Kidney (tissue), 14 donors: ENCODE measurements around the gene ULK4. TPM values are rescaled to one million over a fixed set of nuclear protein-coding genes. Genes with fewer than 3 reads are reported as not detected.

Source experiments
- DNase-seq, 5 donors: peaks; one replicate each; pipeline ENCODE4 v3.0.0-alpha.2; 2013 to 2020
- FAIRE-seq: peaks from 2 replicates; lab custom pipeline; 2012; peaks lifted over from hg19 to GRCh38; lab: Jason Lieb, UNC
- H3K27ac ChIP-seq, 2 donors: one replicate each; pipeline ENCODE4 v1.7.0; 2013; ENCODE audit warnings: low read depth in 2 of 2, low read length in 2 of 2, inconsistent platforms in 1 of 2
- H3K27me3 ChIP-seq: one replicate; pipeline ENCODE4 v1.7.1; 2013; ENCODE audit warnings: low read length, inconsistent platforms; ENCODE audit not compliant: control insufficient read depth, insufficient read depth
- H3K36me3 ChIP-seq, 3 donors: one replicate each; pipeline versions ENCODE4 v1.7.0 to v1.7.1; 2013; ENCODE audit warnings: low read length in 3 of 3, control low read depth in 1 of 3, inconsistent platforms in 1 of 3; ENCODE audit not compliant: insufficient read depth in 3 of 3, control insufficient read depth in 2 of 3
- H3K4me1 ChIP-seq, 3 donors: one replicate each; pipeline versions ENCODE4 v1.7.0 to v1.7.1; 2013; ENCODE audit warnings: low read length in 3 of 3, inconsistent platforms in 1 of 3, low read depth in 1 of 3; ENCODE audit not compliant: control insufficient read depth in 2 of 3, insufficient read depth in 2 of 3
- H3K4me3 ChIP-seq, 3 donors: one replicate each; pipeline versions ENCODE4 v1.7.0 to v1.8.1; 2013; ENCODE audit warnings: low read length in 3 of 3, control low read depth in 1 of 3, inconsistent platforms in 1 of 3
- H3K9ac ChIP-seq, 3 donors: one replicate each; pipeline versions ENCODE4 v1.7.0 to v1.7.1; 2013; ENCODE audit warnings: low read length in 3 of 3, control low read depth in 1 of 3, inconsistent platforms in 1 of 3
- H3K9me3 ChIP-seq, 3 donors: one replicate each; pipeline versions ENCODE4 v1.7.0 to v1.7.1; 2013; ENCODE audit warnings: low read length in 3 of 3, control low read depth in 1 of 3, inconsistent platforms in 1 of 3; ENCODE audit not compliant: control insufficient read depth in 2 of 3, insufficient read depth in 1 of 3
- CTCF ChIP-seq: IDR thresholded peaks from 3 replicates; pipeline ENCODE4 v1.5.1; 2012; ENCODE audit warnings: mild to moderate bottlenecking, moderate library complexity, borderline replicate concordance; ENCODE audit not compliant: insufficient read depth; ENCODE audit errors: extremely low read depth
- intact Hi-C: fragments of 100-400 bp; cut with DNase I; formaldehyde crosslinking; loops from one replicate; pipeline ENCODE4 v1.11.1; 2022
- polyA plus RNA-seq: library from polyadenylated mRNA; stranded (reverse); fragments of 350-450 nt; fragmentation: Illumina TruSeq; extraction: RNeasy Lipid Tissue Mini Kit (QIAGEN cat#74804); gene quantifications from one replicate; pipeline ENCODE4 v1.2.3, GENCODE V29; 2014; ENCODE audit warnings: low read depth, low replicate concordance; ENCODE audit not compliant: insufficient read depth
- total RNA-seq: library from RNA; stranded (reverse); fragmentation: NEBNext Ultra II Directional; extraction: Animal tissue kit (Norgen Biotek cat#: 25700); gene quantifications from one replicate; pipeline ENCODE4 v1.2.1, GENCODE V29; 2021
- donor health status: control.
- donor health status: control.
- donor health status: control.
- donor health status: control.
- donor health status: control.
- donor health status: DM: yes; HTN: yes; CAD: no.
- donor health status: Normal renal cell carcinoma (clear cell type).

The ULK4 gene
- total and polyA plus RNA-seq, 2 donors from 2014 or later = 4.6 to 20.5 TPM

GRCh38 chr3:41258239-41258800, 703.6 kb downstream of the ULK4 start:
- TF ChIP-seq CTCF = no peak
- Histone ChIP-seq H3K4me3 (no peak overlapping the region), H3K27ac (no peak overlapping the region), H3K9ac (no peak overlapping the region), H3K4me1 (no peaks in the 10 kb centered on the region), H3K36me3 (no peaks in the 10 kb centered on the region), H3K9me3 (no peaks in the 10 kb centered on the region), H3K27me3 (no peaks in the 10 kb centered on the region)
- intact Hi-C loops = no loop called here
- DNase-seq (no peak), FAIRE-seq (no peak)

DNA sequence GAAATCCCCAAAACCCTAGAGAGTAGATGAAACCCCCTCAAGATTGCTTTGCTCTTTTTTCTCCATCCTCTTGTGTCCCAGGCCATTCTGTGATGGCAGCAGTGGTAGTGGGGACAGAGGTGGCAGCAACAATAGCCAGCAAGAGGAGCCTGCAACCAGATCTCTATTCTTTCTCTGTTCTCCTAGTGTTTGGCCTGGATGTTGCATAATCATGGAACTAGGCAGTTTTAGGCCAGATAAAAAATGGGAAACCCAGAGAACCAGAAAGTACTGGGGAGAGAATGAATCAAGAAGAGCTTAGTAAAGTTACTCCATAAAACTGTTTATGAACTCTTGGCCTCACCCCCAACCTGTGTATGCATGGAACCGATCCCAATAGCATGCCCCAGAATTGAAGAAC, 710.3 kb downstream of the ULK4 start:
- no peak overlapping the region for H3K4me3 ChIP-seq
- no peak overlapping the region for H3K27ac ChIP-seq
- no peak for TF ChIP-seq CTCF
- no peaks in the 10 kb centered on the region for H3K4me1 ChIP-seq
- no peaks in the 10 kb centered on the region for H3K9me3 ChIP-seq
- no peaks in the 10 kb centered on the region for H3K27me3 ChIP-seq
- no peak for FAIRE-seq
- no peak overlapping the region for H3K9ac ChIP-seq
- no peaks in the 10 kb centered on the region for H3K36me3 ChIP-seq
- DNase-seq = no peak
- intact Hi-C loops = no loop called here

DNA sequence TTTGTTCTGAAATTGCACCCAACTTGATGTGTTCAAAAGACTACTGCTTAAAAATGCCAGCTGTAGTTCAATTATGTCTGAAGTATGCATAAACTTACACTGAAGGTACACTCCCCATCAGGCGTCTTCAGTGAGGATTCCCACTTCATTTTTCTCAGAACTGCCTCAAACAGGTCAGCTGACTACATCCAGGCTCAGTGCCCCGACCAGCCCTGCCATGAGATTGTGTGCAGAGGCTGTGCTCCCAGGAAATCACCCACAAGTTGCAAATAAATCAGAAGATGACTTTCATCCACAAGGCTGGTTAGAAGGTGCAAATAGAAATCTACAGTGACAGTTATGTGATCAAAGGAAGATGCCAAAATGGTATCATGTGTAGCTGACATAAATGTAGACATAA, 711.1 kb downstream of the ULK4 start:
- no peak overlapping the region for H3K9ac ChIP-seq
- no peak for TF ChIP-seq CTCF
- no peak overlapping the region for H3K4me3 ChIP-seq
- FAIRE-seq (no peak), DNase-seq (no peak)
- no peaks in the 10 kb centered on the region for H3K9me3 ChIP-seq
- no peaks in the 10 kb centered on the region for H3K27me3 ChIP-seq
- H3K4me1 ChIP-seq = no peaks in the 10 kb centered on the region
- H3K36me3 ChIP-seq = peaks cover 0 to under 1% (median 0%) of the 10 kb centered on the region in 3 donors
- H3K27ac ChIP-seq = no peak overlapping the region
- intact Hi-C loops = no loop called here

- no peak for TF ChIP-seq CTCF
- no peak for FAIRE-seq
- no peaks in the 10 kb centered on the region for H3K4me1 ChIP-seq
- no peak overlapping the region for H3K27ac ChIP-seq
- no peaks in the 10 kb centered on the region for H3K9me3 ChIP-seq
- peaks cover 0 to 10% (median 0%) of the 10 kb centered on the region in 3 donors for H3K36me3 ChIP-seq
- no peak for DNase-seq
- intact Hi-C loops = no loop called here
- H3K4me3 ChIP-seq = no peak overlapping the region
- no peak overlapping the region for H3K9ac ChIP-seq
- H3K27me3 ChIP-seq = no peaks in the 10 kb centered on the region
These were observed 712.6 kb downstream of the ULK4 start for GRCh38 chr3:41249318-41249717.
